HepG2 (cell line): Measurements from ENCODE around the gene RNF5. TPM values are rescaled to one million over a fixed set of nuclear protein-coding genes. Genes with fewer than 3 reads are reported as not detected.

Experiments
- CCDC6 ChIP-seq: sonication (generic); formaldehyde crosslinking; IDR thresholded peaks from 2 replicates; pipeline ENCODE4 v1.8.1; 2022; ENCODE audit warnings: mild to moderate bottlenecking, missing genetic modification reagents, moderate library complexity
- EHMT2 ChIP-seq: fragments of 200-600 bp; sonication (generic); IDR thresholded peaks from 2 replicates; pipeline ENCODE4 v1.7.0; 2017; ENCODE audit warnings: antibody characterized with exemption, low read depth, low read length, borderline replicate concordance
- ELF3 ChIP-seq: IDR thresholded peaks from 2 replicates; pipeline ENCODE4 v1.6.1; 2016; ENCODE audit warnings: missing genetic modification reagents, missing compliant biosample characterization
- FLYWCH1 ChIP-seq: sonication (generic); formaldehyde crosslinking; IDR thresholded peaks from 2 replicates; pipeline ENCODE4 v1.8.1; 2023; ENCODE audit warnings: mild to moderate bottlenecking, missing genetic modification reagents
- KLF15 ChIP-seq: sonication (generic); formaldehyde crosslinking; IDR thresholded peaks from 2 replicates; pipeline ENCODE4 v1.8.1; 2023; ENCODE audit warnings: borderline replicate concordance, mild to moderate bottlenecking, inconsistent platforms, missing genetic modification reagents, mixed read lengths
- POLR2A ChIP-seq, 2 experiments: IDR thresholded peaks; 2 replicates each; pipeline ENCODE4 v1.6.1; 2011; ENCODE audit warnings: low read depth in 2 of 2, low read length in 2 of 2, mild to moderate bottlenecking in 1 of 2, moderate library complexity in 1 of 2; ENCODE audit not compliant: insufficient read depth in 1 of 2
- RAD51 ChIP-seq: fragments of 450-650 bp; IDR thresholded peaks from 2 replicates; pipeline ENCODE4 v1.6.1; 2016; ENCODE audit warnings: borderline replicate concordance
- SYNCRIP ChIP-seq: fragments of 200-400 bp; formaldehyde crosslinking; IDR thresholded peaks from 2 replicates; pipeline ENCODE4 v1.6.1; 2018; ENCODE audit warnings: mild to moderate bottlenecking, low read depth, low read length; ENCODE audit not compliant: insufficient read depth
- ZBTB46 ChIP-seq: sonication (generic); formaldehyde crosslinking; IDR thresholded peaks from 2 replicates; pipeline ENCODE4 v1.4.0; 2020; ENCODE audit warnings: mild to moderate bottlenecking, missing genetic modification reagents, borderline replicate concordance
- ZFX ChIP-seq: sonication (generic); formaldehyde crosslinking; IDR thresholded peaks from 2 replicates; pipeline ENCODE4 v1.4.0; 2020; ENCODE audit warnings: mild to moderate bottlenecking, low read depth, missing genetic modification reagents, moderate library complexity
- ZNF329 ChIP-seq: sonication (generic); formaldehyde crosslinking; IDR thresholded peaks from 2 replicates; pipeline ENCODE4 v1.9.0; 2021; ENCODE audit warnings: low read depth, mild to moderate bottlenecking, missing genetic modification reagents
- ZNF432 ChIP-seq: sonication (generic); formaldehyde crosslinking; IDR thresholded peaks from 2 replicates; pipeline ENCODE4 v1.5.0; 2020; ENCODE audit warnings: missing genetic modification reagents, mild to moderate bottlenecking, borderline replicate concordance
- ZNF570 ChIP-seq: sonication (generic); formaldehyde crosslinking; IDR thresholded peaks from 2 replicates; pipeline ENCODE4 v1.4.0; 2020; ENCODE audit warnings: mild to moderate bottlenecking, missing genetic modification reagents, borderline replicate concordance
- ZNF576 ChIP-seq: sonication (generic); formaldehyde crosslinking; IDR thresholded peaks from 2 replicates; pipeline ENCODE4 v1.4.0; 2020; ENCODE audit warnings: mild to moderate bottlenecking, missing genetic modification reagents
- polyA plus RNA-seq, 8 experiments: library from polyadenylated mRNA; depleted of rRNA in 3 of 8; stranded (reverse) in 7 of 8; unstranded in 1 of 8; fragments of >200 nt; fragmentation: Illumina TruSeq in 4 of 8; extraction: Trizol in 4 of 8; gene quantifications; 2 replicates each; pipeline versions ENCODE4 v1.2.1 to v1.2.3, GENCODE V29; 2011 to 2016; ENCODE audit warnings: low read depth in 4 of 8, missing spikeins in 1 of 8, mixed read lengths in 1 of 8; ENCODE audit not compliant: insufficient read depth in 1 of 8
- total RNA-seq, 5 experiments: library from RNA; depleted of rRNA; stranded (reverse); fragments of >200 nt; fragmentation: Illumina TruSeq; extraction: Trizol; gene quantifications; 2 replicates each; pipeline ENCODE4 v1.2.3, GENCODE V29; 2016; ENCODE audit warnings: low read depth in 1 of 5
- TF ChIP-seq, protein P1 (sequence below): sonication (generic); formaldehyde crosslinking; IDR thresholded peaks from 2 replicates; pipeline ENCODE4 v1.4.0; 2020; ENCODE audit warnings: missing genetic modification reagents
- TF ChIP-seq, protein P2 (sequence below): IDR thresholded peaks from 2 replicates; pipeline ENCODE4 v1.6.1; 2012; ENCODE audit warnings: low read depth, low read length, improper control_type of control experiment
- TF ChIP-seq, protein P3 (sequence below): fragments of 450-650 bp; IDR thresholded peaks from 2 replicates; pipeline ENCODE4 v1.6.1; 2017

Gene RNF5
- total and polyA plus RNA-seq, 2 of the 13 experiments (the other 11 are each of a cell fraction or from before 2014, with no cell fraction given): 98.0 to 131 TPM

DNA sequence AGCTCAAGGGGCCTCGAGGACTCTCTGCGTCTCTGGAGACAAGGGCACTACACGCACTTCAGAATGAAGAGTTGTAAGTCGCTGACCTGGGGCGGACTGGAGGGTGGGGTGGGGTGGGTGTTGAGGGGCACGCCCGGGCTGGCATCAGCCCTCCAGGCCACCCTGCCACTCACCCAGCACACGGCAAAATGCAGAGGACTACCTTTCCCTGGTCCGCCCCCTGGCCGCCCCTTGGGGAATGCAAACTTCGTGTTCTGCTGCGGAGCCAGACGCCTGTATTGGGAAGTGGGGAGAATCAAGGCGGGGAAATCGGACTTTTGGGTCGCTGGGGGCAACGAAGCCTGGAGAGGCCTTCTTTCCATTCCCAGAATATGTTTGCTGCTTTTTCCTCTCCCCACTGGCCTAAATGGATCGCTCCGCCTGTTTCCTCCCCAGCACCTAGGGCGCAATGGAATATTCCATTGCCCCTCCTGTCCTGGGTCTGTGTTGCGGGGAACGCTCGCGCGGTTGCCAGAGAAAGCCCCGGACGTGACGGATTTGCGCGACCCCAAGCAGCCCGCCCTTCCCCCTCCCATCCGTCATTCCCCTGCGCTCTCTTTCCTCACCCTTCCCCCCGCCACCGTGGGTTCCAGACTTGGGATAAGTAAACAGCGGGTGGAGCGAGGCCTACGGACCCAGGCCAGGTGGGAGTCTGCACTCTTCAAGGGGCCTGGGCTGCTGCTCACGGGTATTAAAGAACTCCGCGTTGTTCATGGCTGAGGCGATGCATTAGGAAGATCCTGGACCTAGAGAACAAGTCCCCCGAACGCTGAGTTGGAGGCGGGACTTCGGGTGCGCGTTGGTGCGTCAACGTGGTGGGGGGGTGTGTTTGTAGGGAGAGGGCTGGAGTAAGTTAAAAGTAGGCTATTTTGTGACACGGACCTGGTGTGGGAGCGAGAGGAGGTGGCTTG lies 24.4 kb upstream of the RNF5 start, which contains the start of gene PPT2 (continued):
- TF ChIP-seq EHMT2: no peak
- 0 out of 2 replicates have a peak, but pooled peaks have one; percentile 1 for TF ChIP-seq ZNF329 (CRISPR knock-in tag)
- TF ChIP-seq, protein P1, sequence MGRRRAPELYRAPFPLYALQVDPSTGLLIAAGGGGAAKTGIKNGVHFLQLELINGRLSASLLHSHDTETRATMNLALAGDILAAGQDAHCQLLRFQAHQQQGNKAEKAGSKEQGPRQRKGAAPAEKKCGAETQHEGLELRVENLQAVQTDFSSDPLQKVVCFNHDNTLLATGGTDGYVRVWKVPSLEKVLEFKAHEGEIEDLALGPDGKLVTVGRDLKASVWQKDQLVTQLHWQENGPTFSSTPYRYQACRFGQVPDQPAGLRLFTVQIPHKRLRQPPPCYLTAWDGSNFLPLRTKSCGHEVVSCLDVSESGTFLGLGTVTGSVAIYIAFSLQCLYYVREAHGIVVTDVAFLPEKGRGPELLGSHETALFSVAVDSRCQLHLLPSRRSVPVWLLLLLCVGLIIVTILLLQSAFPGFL (CRISPR knock-in tag): 0 out of 2 replicates have a peak, but pooled peaks have one; percentile 69
- no peak for TF ChIP-seq FLYWCH1 (CRISPR knock-in tag)
- no peak for TF ChIP-seq SYNCRIP
- TF ChIP-seq KLF15 (CRISPR knock-in tag): peak; percentile 63; the same call in 1 of the 2 replicates
- peak; percentile 96 for TF ChIP-seq ZFX (CRISPR knock-in tag)
- TF ChIP-seq ELF3 (CRISPR knock-in tag): peak; percentile 69
- no peak for TF ChIP-seq ZNF432 (CRISPR knock-in tag)
- 0 out of 2 replicates have a peak, but pooled peaks have one; percentile 34 for TF ChIP-seq ZNF576
- peak; percentile 78; the same call in 1 of the 2 replicates for TF ChIP-seq ZBTB46
- TF ChIP-seq, protein P2, sequence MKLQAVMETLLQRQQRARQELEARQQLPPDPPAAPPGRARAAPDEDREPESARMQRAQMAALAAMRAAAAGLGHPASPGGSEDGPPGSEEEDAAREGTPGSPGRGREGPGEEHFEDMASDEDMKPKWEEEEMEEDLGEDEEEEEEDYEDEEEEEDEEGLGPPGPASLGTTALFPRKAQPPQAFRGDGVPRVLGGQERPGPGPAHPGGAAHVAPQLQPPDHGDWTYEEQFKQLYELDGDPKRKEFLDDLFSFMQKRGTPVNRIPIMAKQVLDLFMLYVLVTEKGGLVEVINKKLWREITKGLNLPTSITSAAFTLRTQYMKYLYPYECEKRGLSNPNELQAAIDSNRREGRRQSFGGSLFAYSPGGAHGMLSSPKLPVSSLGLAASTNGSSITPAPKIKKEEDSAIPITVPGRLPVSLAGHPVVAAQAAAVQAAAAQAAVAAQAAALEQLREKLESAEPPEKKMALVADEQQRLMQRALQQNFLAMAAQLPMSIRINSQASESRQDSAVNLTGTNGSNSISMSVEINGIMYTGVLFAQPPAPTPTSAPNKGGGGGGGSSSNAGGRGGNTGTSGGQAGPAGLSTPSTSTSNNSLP: no peak
- no peak for TF ChIP-seq RAD51
- TF ChIP-seq, protein P3, sequence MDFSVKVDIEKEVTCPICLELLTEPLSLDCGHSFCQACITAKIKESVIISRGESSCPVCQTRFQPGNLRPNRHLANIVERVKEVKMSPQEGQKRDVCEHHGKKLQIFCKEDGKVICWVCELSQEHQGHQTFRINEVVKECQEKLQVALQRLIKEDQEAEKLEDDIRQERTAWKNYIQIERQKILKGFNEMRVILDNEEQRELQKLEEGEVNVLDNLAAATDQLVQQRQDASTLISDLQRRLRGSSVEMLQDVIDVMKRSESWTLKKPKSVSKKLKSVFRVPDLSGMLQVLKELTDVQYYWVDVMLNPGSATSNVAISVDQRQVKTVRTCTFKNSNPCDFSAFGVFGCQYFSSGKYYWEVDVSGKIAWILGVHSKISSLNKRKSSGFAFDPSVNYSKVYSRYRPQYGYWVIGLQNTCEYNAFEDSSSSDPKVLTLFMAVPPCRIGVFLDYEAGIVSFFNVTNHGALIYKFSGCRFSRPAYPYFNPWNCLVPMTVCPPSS: no peak
- no peak for TF ChIP-seq CCDC6 (CRISPR knock-in tag)
- peak; percentile 68 to 74 for TF ChIP-seq POLR2A (IDR thresholded peaks at IDR 0.05; ENCODE audit: insufficient read depth in 1 of 2, low read depth in 2 of 2, low read length in 2 of 2)
- no peak; the same call in 1 of the 2 replicates for TF ChIP-seq ZNF570 (CRISPR knock-in tag)
